ENCODE results near the gene PLEKHM3. TPM values are rescaled to one million over a fixed set of nuclear protein-coding genes. Genes with fewer than 3 reads are reported as not detected.

PLEKHM3 gene
- total and polyA plus RNA-seq, 2 experiments from 2014 or later: 3.9 to 8.8 TPM

GRCh38 chr2:207845202-207845864, 180.0 kb downstream of the PLEKHM3 start:
- ATAC-seq: no peak
- Mint-ChIP-seq H3K27me3 (ENCODE audit: insufficient read depth, low read depth, poor library complexity) (no peaks in the 10 kb centered on the region), H3K36me3 (ENCODE audit: low read depth) (no peaks in the 10 kb centered on the region; the same call in 2 of the 3 replicates), H3K9me3 (no peaks in the 10 kb centered on the region), H3K4me3 (no peak overlapping the region), H3K27ac (no peak overlapping the region), H3K4me1 (peaks cover 18% of the 10 kb centered on the region)
- no peaks in the 10 kb centered on the region for H3K79me2 ChIP-seq (replicated peaks; ENCODE audit: insufficient read depth)
- H4K20me1 ChIP-seq (replicated peaks; ENCODE audit: insufficient read depth): no peaks in the 10 kb centered on the region
- no peak for DNase-seq (ENCODE audit: low spot score)
- peaks cover 4% of the 10 kb centered on the region; the same call in 1 of the 2 replicates for H3F3A ChIP-seq (replicated peaks; ENCODE audit: low read depth)
- TF ChIP-seq, protein P1, sequence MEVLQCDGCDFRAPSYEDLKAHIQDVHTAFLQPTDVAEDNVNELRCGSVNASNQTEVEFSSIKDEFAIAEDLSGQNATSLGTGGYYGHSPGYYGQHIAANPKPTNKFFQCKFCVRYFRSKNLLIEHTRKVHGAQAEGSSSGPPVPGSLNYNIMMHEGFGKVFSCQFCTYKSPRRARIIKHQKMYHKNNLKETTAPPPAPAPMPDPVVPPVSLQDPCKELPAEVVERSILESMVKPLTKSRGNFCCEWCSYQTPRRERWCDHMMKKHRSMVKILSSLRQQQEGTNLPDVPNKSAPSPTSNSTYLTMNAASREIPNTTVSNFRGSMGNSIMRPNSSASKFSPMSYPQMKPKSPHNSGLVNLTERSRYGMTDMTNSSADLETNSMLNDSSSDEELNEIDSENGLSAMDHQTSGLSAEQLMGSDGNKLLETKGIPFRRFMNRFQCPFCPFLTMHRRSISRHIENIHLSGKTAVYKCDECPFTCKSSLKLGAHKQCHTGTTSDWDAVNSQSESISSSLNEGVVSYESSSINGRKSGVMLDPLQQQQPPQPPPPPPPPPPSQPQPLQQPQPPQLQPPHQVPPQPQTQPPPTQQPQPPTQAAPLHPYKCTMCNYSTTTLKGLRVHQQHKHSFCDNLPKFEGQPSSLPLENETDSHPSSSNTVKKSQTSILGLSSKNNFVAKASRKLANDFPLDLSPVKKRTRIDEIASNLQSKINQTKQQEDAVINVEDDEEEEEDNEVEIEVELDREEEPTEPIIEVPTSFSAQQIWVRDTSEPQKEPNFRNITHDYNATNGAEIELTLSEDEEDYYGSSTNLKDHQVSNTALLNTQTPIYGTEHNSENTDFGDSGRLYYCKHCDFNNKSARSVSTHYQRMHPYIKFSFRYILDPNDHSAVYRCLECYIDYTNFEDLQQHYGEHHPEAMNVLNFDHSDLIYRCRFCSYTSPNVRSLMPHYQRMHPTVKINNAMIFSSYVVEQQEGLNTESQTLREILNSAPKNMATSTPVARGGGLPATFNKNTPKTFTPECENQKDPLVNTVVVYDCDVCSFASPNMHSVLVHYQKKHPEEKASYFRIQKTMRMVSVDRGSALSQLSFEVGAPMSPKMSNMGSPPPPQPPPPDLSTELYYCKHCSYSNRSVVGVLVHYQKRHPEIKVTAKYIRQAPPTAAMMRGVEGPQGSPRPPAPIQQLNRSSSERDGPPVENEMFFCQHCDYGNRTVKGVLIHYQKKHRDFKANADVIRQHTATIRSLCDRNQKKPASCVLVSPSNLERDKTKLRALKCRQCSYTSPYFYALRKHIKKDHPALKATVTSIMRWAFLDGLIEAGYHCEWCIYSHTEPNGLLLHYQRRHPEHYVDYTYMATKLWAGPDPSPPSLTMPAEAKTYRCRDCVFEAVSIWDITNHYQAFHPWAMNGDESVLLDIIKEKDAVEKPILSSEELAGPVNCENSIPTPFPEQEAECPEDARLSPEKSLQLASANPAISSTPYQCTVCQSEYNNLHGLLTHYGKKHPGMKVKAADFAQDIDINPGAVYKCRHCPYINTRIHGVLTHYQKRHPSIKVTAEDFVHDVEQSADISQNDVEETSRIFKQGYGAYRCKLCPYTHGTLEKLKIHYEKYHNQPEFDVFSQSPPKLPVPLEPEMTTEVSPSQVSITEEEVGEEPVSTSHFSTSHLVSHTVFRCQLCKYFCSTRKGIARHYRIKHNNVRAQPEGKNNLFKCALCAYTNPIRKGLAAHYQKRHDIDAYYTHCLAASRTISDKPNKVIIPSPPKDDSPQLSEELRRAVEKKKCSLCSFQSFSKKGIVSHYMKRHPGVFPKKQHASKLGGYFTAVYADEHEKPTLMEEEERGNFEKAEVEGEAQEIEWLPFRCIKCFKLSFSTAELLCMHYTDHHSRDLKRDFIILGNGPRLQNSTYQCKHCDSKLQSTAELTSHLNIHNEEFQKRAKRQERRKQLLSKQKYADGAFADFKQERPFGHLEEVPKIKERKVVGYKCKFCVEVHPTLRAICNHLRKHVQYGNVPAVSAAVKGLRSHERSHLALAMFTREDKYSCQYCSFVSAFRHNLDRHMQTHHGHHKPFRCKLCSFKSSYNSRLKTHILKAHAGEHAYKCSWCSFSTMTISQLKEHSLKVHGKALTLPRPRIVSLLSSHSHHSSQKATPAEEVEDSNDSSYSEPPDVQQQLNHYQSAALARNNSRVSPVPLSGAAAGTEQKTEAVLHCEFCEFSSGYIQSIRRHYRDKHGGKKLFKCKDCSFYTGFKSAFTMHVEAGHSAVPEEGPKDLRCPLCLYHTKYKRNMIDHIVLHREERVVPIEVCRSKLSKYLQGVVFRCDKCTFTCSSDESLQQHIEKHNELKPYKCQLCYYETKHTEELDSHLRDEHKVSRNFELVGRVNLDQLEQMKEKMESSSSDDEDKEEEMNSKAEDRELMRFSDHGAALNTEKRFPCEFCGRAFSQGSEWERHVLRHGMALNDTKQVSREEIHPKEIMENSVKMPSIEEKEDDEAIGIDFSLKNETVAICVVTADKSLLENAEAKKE (CRISPR knock-in tag; IDR thresholded peaks at IDR 0.05): no peak
- TF ChIP-seq EZH2phosphoT487 (IDR thresholded peaks at IDR 0.05; ENCODE audit: unreplicated experiment) (no peak), ZNF114 (CRISPR knock-in tag; IDR thresholded peaks at IDR 0.05) (no peak), CREB1 (CRISPR knock-in tag; IDR thresholded peaks at IDR 0.05; ENCODE audit: low read depth) (no peak)
- TF ChIP-seq, protein P2, sequence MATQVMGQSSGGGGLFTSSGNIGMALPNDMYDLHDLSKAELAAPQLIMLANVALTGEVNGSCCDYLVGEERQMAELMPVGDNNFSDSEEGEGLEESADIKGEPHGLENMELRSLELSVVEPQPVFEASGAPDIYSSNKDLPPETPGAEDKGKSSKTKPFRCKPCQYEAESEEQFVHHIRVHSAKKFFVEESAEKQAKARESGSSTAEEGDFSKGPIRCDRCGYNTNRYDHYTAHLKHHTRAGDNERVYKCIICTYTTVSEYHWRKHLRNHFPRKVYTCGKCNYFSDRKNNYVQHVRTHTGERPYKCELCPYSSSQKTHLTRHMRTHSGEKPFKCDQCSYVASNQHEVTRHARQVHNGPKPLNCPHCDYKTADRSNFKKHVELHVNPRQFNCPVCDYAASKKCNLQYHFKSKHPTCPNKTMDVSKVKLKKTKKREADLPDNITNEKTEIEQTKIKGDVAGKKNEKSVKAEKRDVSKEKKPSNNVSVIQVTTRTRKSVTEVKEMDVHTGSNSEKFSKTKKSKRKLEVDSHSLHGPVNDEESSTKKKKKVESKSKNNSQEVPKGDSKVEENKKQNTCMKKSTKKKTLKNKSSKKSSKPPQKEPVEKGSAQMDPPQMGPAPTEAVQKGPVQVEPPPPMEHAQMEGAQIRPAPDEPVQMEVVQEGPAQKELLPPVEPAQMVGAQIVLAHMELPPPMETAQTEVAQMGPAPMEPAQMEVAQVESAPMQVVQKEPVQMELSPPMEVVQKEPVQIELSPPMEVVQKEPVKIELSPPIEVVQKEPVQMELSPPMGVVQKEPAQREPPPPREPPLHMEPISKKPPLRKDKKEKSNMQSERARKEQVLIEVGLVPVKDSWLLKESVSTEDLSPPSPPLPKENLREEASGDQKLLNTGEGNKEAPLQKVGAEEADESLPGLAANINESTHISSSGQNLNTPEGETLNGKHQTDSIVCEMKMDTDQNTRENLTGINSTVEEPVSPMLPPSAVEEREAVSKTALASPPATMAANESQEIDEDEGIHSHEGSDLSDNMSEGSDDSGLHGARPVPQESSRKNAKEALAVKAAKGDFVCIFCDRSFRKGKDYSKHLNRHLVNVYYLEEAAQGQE (IDR thresholded peaks at IDR 0.05; ENCODE audit: unreplicated experiment): no peak
- no peak overlapping the region for H3K4me3 ChIP-seq
- no peaks in the 10 kb centered on the region for H3K9me2 ChIP-seq (ENCODE audit: insufficient read depth)
- peaks cover 14% of the 10 kb centered on the region; the same call in 1 of the 2 replicates for H3K4me1 ChIP-seq (ENCODE audit: insufficient read depth)
- H3K27me3 ChIP-seq (ENCODE audit: insufficient read depth): no peaks in the 10 kb centered on the region
- no peaks in the 10 kb centered on the region for H3K36me3 ChIP-seq (ENCODE audit: insufficient read depth)
- no peak overlapping the region for H2AFZ ChIP-seq
- H3K4me2 ChIP-seq: no peak overlapping the region
- H3K27ac ChIP-seq (ENCODE audit: low read depth): 0 out of 2 replicates have a peak overlapping the region, but pooled peaks have one; percentile 18

Measured in GM23338 (cell line).